Transverse colon (tissue), 4 donors: ENCODE results near the gene HYAL3. TPM values are rescaled to one million over a fixed set of nuclear protein-coding genes. Genes with fewer than 3 reads are reported as not detected.

Experiments
- DNase-seq: peaks from one replicate; pipeline ENCODE4 v3.0.0-alpha.2; 2019
- H3K27ac ChIP-seq, 4 donors: fragments of 200-600 bp; sonication (generic); 2 replicates each; pipeline ENCODE4 v1.5.1; 2016 to 2018; ENCODE audit warnings: inconsistent platforms in 4 of 4
- H3K27me3 ChIP-seq: fragments of 200-600 bp; sonication (generic); 2 replicates; pipeline ENCODE4 v1.5.1; 2017; ENCODE audit warnings: inconsistent platforms
- H3K36me3 ChIP-seq, 4 donors: fragments of 200-600 bp; sonication (generic); 2 replicates each; pipeline ENCODE4 v1.5.1; 2017 to 2019; ENCODE audit warnings: inconsistent platforms in 4 of 4
- H3K4me1 ChIP-seq, 4 donors: fragments of 200-600 bp; sonication (generic); 2 replicates each; pipeline ENCODE4 v1.5.1; 2017 to 2020; ENCODE audit warnings: inconsistent platforms in 4 of 4
- H3K4me3 ChIP-seq, 4 donors: fragments of 200-600 bp; sonication (generic); 1 replicate in 1 of 4; 2 replicates in 3 of 4; pipeline versions ENCODE4 v1.5.1 to v1.6.1; 2017 to 2019; ENCODE audit warnings: inconsistent platforms in 4 of 4
- H3K9me3 ChIP-seq, 2 donors: fragments of 200-600 bp; sonication (generic); 2 replicates each; pipeline ENCODE4 v1.5.1; 2017 to 2019; ENCODE audit warnings: inconsistent platforms in 2 of 2
- CTCF ChIP-seq, 5 experiments: fragments of 200-600 bp in 3 of 5; fragments of 450-650 bp in 2 of 5; sonication (generic) in 3 of 5; IDR thresholded peaks; 1 replicate in 2 of 5; 2 replicates in 3 of 5; pipeline ENCODE4 v1.5.1; 2016 to 2017; ENCODE audit warnings: antibody characterized with exemption in 5 of 5, inconsistent platforms in 3 of 5, mild to moderate bottlenecking in 2 of 5, moderate library complexity in 1 of 5
- EP300 ChIP-seq: sonication (generic); formaldehyde crosslinking; IDR thresholded peaks from one replicate; pipeline ENCODE4 v1.6.1; 2017; ENCODE audit warnings: antibody characterized with exemption, low read depth
- POLR2A ChIP-seq: fragments of 450-650 bp; IDR thresholded peaks from one replicate; pipeline ENCODE4 v1.6.1; 2016; ENCODE audit warnings: antibody characterized with exemption, mild to moderate bottlenecking, moderate library complexity
- POLR2AphosphoS5 ChIP-seq, 3 donors: sonication (generic); formaldehyde crosslinking; IDR thresholded peaks; one replicate each; pipeline ENCODE4 v1.6.1; 2016; ENCODE audit warnings: antibody characterized with exemption in 3 of 3
- WGBS, 2 donors: methylation state at CpG; one replicate each; pipeline ENCODE4 v1.1.5; 2018; ENCODE audit warnings: low coverage in 1 of 2; 5-methylcytosine and 5-hydroxymethylcytosine counted together
- in situ Hi-C, 4 donors: fragments of 200-750 bp; cut with MboI; loops; one replicate each; pipeline versions ENCODE4 v1.15.0 to v1.15.1; 2017; ENCODE audit warnings: low sequenced_read_pairs in 3 of 4, low pct_ligation_motif_present in 1 of 4, low pct_unique_long_range_greater_than_20kb in 1 of 4
- intact Hi-C: fragments of 100-400 bp; cut with DNase I; formaldehyde crosslinking; loops from one replicate; pipeline ENCODE4 v1.15.1; 2023; ENCODE audit warnings: low total_unique reads
- total RNA-seq, 4 donors: library from RNA; depleted of rRNA; stranded (reverse); fragments of >200 nt; gene quantifications; one replicate each; pipeline ENCODE4 v1.1.0, GENCODE V29; 2016

HYAL3 gene
- total RNA-seq, 4 donors from 2014 or later: 0.79 to 11.2 (median 3.8) TPM

GRCh38 chr3:50296721-50297383, 2.4 kb downstream of the HYAL3 start:
- no peak for DNase-seq
- no peak for TF ChIP-seq POLR2A
- TF ChIP-seq CTCF (IDR thresholded peaks at IDR 0.05): no peak
- TF ChIP-seq POLR2AphosphoS5 (IDR thresholded peaks at IDR 0.05): no peak
- no peak for TF ChIP-seq EP300
- H3K36me3 ChIP-seq: no peaks in the 10 kb centered on the region
- peaks cover 18 to 33% (median 32%) of the 10 kb centered on the region in 4 donors for H3K4me1 ChIP-seq
- no peaks in the 10 kb centered on the region for H3K27me3 ChIP-seq
- H3K4me3 ChIP-seq: no peak overlapping the region
- 93% methylated on average over 18 of the region's 18 CpGs; no CpG with 5 or more reads in 1 of the 2 donors for WGBS, 2 donors
- no peak overlapping the region for H3K27ac ChIP-seq
- intact Hi-C loops (no loop called here), in situ Hi-C loops (no loop called here)
- H3K9me3 ChIP-seq: no peaks in the 10 kb centered on the region

- H3K4me3 ChIP-seq: no peak overlapping the region
- no peaks in the 10 kb centered on the region for H3K36me3 ChIP-seq
- H3K4me1 ChIP-seq: peaks cover 24 to 41% (median 36%) of the 10 kb centered on the region in 4 donors
- intact Hi-C loops (no loop called here), in situ Hi-C loops (no loop called here)
- TF ChIP-seq POLR2AphosphoS5 (IDR thresholded peaks at IDR 0.05) (no peak), POLR2A (no peak), CTCF (IDR thresholded peaks at IDR 0.05) (no peak), EP300 (no peak)
- H3K27ac ChIP-seq: no peak overlapping the region
- H3K27me3 ChIP-seq: no peaks in the 10 kb centered on the region
- 80 to 86% methylated on average over 3 to 8 of the region's 8 CpGs for WGBS, 2 donors
- H3K9me3 ChIP-seq: no peaks in the 10 kb centered on the region
- DNase-seq: no peak
Measured at GRCh38 chr3:50295553-50296431, 3.4 kb downstream of the HYAL3 start.

GRCh38 chr3:50294492-50295403, 4.5 kb downstream of the HYAL3 start:
- Histone ChIP-seq H3K27ac (no peak overlapping the region), H3K9me3 (no peaks in the 10 kb centered on the region), H3K4me3 (no peak overlapping the region), H3K4me1 (peaks cover 21 to 36% (median 28%) of the 10 kb centered on the region in 4 donors), H3K27me3 (no peaks in the 10 kb centered on the region), H3K36me3 (peaks cover 0 to 3% (median 0%) of the 10 kb centered on the region in 4 donors)
- intact Hi-C loops (no loop called here), in situ Hi-C loops (no loop called here)
- DNase-seq: no peak
- no peak for TF ChIP-seq POLR2A
- TF ChIP-seq POLR2AphosphoS5 (IDR thresholded peaks at IDR 0.05): no peak
- TF ChIP-seq CTCF (IDR thresholded peaks at IDR 0.05): no peak
- no peak for TF ChIP-seq EP300
- 94% methylated on average over 19 of the region's 22 CpGs; no CpG with 5 or more reads in 1 of the 2 donors for WGBS, 2 donors
